ENCODE measurements around the gene DTNB. TPM values are rescaled to one million over a fixed set of nuclear protein-coding genes. Genes with fewer than 3 reads are reported as not detected.

DTNB gene
- total RNA-seq, 1 donor from 2014 or later, result 26.2 TPM

DNA sequence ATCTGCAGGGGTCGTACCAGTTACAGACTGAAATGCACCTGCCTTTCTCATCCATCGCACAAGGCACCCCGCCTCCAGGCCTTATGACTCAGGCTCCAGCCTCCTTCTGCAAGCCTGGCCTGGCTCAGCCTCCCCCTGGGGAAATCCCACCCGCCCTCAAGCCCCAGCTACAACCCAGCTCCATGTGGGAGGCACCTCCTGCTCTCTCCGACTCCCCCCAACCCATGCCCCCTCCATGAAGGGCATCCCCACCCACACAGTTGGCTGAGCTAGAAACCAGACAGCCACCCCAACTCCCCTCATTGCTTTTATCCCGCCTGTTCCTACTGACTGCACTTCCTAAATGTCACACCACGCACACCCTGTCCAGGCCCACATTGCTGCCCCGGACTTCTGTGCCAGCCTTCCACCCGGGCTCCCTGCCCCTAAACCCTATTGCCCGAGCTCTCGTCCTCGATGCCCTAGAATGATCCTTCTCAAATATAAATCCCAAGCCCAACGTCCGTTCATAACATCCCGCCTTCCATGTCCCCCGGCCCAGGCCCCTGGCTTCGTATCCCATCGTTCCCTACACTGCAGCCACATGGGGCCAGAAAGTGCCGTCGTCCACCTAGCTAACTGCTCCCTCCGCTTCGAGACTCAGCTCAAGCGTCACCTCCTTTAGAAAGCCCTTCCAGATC, 341.6 kb downstream of the DTNB start:
- ATAC-seq (no peak), DNase-seq (ENCODE audit: low spot score) (no peak)

GRCh38 chr2:25330937-25331336, 342.4 kb downstream of the DTNB start:
- ATAC-seq, result no peak
- intact Hi-C loops (cut with DNase I), result no loop called here

More for the DNA sequence above, 341.6 kb downstream of the DTNB start:
- intact Hi-C loops (cut with DNase I), result no loop called here

GRCh38 chr2:25330273-25330672, 343.1 kb downstream of the DTNB start:
- intact Hi-C loops (cut with DNase I), result no loop called here
- ATAC-seq (no peak), DNase-seq (ENCODE audit: low spot score) (no peak)

More at GRCh38 chr2:25330937-25331336, 342.4 kb downstream of the DTNB start:
- DNase-seq (ENCODE audit: low spot score), result no peak

DNA sequence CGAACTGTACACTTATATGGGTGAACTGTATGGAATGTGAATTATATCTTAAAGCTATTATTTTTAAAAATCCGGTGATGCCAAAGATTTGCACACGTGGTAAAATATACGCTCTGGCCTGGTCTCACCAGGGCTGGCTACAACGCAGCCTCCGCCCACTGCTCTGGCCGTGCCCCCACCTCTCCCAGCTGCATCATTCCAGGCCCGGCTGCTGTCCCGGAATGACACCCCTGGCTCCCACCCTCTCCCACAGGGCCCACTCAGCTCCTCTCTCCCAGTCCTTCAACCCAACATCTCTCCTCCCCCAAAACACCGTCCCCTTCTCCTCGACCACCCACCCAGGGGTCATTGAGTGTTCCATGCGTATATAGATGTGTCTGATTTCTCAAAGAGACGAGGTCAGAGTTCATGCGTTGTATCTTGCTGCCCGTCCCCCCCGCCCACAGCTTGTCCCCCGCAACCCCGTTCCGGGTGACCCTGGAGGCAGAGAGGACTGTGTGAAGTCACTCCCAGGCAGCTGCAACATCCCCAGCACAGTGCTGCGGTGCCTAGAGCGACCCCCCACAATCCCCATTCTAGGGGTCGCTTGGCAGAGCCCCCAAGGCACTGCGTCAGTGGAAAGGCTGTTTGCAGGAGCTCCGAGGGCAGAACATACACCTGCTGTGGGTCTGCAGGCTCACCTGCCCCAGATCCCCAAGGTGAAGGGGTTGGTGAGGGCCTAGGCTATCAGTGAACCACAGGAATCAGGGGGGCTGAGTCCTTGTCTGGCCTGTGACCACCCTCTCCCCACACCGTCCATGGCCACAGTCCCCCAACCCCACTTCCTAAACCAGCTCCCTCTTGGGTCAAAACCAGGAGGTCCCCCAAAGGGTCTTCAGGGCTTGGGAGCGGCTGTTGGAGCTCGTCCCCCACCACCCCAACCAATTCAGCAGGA, 345.0 kb downstream of the DTNB start:
- no peak for DNase-seq (ENCODE audit: low spot score)
- ATAC-seq, result no peak
- intact Hi-C loops (cut with DNase I), result no loop called here

Small RNA genes within 50 kb of the gene (microRNA-seq; reads per million reads assigned to microRNA genes)
- 48.1 reads per million, percentile 47 among the genes with 10 or more reads in this experiment for gene MIR1301

Other genes starting within 250 kb of the DTNB start
- 41.2 TPM for gene ASXL2, start 204.9 kb upstream of the DTNB start, total RNA-seq

Measured in sciatic nerve (tissue), 2 donors.